Neutrophil (primary cell): ENCODE results near the gene MAPT.

Source experiments
- H3K27ac ChIP-seq: fragments of 200-600 bp; sonication (generic); 2 replicates; pipeline ENCODE4 v1.5.1; 2016; ENCODE audit warnings: mild to moderate bottlenecking, moderate library complexity
- H3K27me3 ChIP-seq: fragments of 200-600 bp; sonication (generic); 2 replicates; pipeline ENCODE4 v1.6.0; 2016; ENCODE audit warnings: mild to moderate bottlenecking
- H3K36me3 ChIP-seq: fragments of 200-600 bp; sonication (generic); 2 replicates; pipeline ENCODE4 v1.5.1; 2017
- H3K4me1 ChIP-seq, 2 experiments: fragments of 200-600 bp in 1 of 2; sonication (generic) in 1 of 2; 1 replicate in 1 of 2; 2 replicates in 1 of 2; pipeline versions ENCODE4 v1.5.1 to v1.6.1; 2013 to 2016; ENCODE audit warnings: low read depth in 1 of 2, low read length in 1 of 2, mild to moderate bottlenecking in 1 of 2, moderate library complexity in 1 of 2; ENCODE audit not compliant: control insufficient read depth in 1 of 2, insufficient read depth in 1 of 2
- H3K4me3 ChIP-seq, 2 experiments: fragments of 200-600 bp in 1 of 2; sonication (generic) in 1 of 2; 1 replicate in 1 of 2; 2 replicates in 1 of 2; pipeline ENCODE4 v1.5.1; 2013 to 2016; ENCODE audit warnings: low read depth in 1 of 2, low read length in 1 of 2, mild to moderate bottlenecking in 1 of 2, moderate library complexity in 1 of 2
- H3K9me3 ChIP-seq: fragments of 200-600 bp; sonication (generic); 2 replicates; pipeline ENCODE4 v1.5.1; 2016
- CTCF ChIP-seq: fragments of 200-600 bp; sonication (generic); IDR thresholded peaks from 2 replicates; pipeline ENCODE4 v1.5.1; 2016; ENCODE audit warnings: antibody characterized with exemption

Gene MAPT

GRCh38 chr17:45847101-45847500, 47.3 kb upstream of the MAPT start:
- H3K4me3 ChIP-seq: no peak overlapping the region
- no peak overlapping the region for H3K27ac ChIP-seq
- no peaks in the 10 kb centered on the region for H3K36me3 ChIP-seq
- no peaks in the 10 kb centered on the region for H3K4me1 ChIP-seq
- no peak for TF ChIP-seq CTCF
- no peaks in the 10 kb centered on the region for H3K9me3 ChIP-seq
- peaks cover 22% of the 10 kb centered on the region for H3K27me3 ChIP-seq

- TF ChIP-seq CTCF: no peak
These were observed 46.6 kb upstream of the MAPT start for GRCh38 chr17:45847747-45848146.

GRCh38 chr17:45848405-45848804, 45.9 kb upstream of the MAPT start:
- Histone ChIP-seq H3K27me3 (peaks cover 33% of the 10 kb centered on the region), H3K27ac (no peak overlapping the region), H3K4me3 (no peak overlapping the region), H3K4me1 (no peaks in the 10 kb centered on the region), H3K9me3 (no peaks in the 10 kb centered on the region), H3K36me3 (no peaks in the 10 kb centered on the region)
- no peak for TF ChIP-seq CTCF

More at GRCh38 chr17:45847747-45848146, 46.6 kb upstream of the MAPT start:
- H3K4me1 ChIP-seq: no peaks in the 10 kb centered on the region
- no peak overlapping the region for H3K27ac ChIP-seq
- H3K27me3 ChIP-seq: peaks cover 29% of the 10 kb centered on the region
- no peaks in the 10 kb centered on the region for H3K9me3 ChIP-seq
- no peak overlapping the region for H3K4me3 ChIP-seq
- H3K36me3 ChIP-seq: no peaks in the 10 kb centered on the region

- Histone ChIP-seq H3K4me3 (no peak overlapping the region), H3K9me3 (no peaks in the 10 kb centered on the region), H3K4me1 (no peaks in the 10 kb centered on the region), H3K27ac (no peak overlapping the region), H3K27me3 (peaks cover 36% of the 10 kb centered on the region), H3K36me3 (no peaks in the 10 kb centered on the region)
- TF ChIP-seq CTCF: no peak
These were observed 45.4 kb upstream of the MAPT start for GRCh38 chr17:45848868-45849535.

- no peaks in the 10 kb centered on the region for H3K9me3 ChIP-seq
- peaks cover 36% of the 10 kb centered on the region for H3K27me3 ChIP-seq
- H3K36me3 ChIP-seq: no peaks in the 10 kb centered on the region
- H3K4me1 ChIP-seq: no peaks in the 10 kb centered on the region
- no peak for TF ChIP-seq CTCF
- H3K4me3 ChIP-seq: no peak overlapping the region
- no peak overlapping the region for H3K27ac ChIP-seq
These were observed 44.8 kb upstream of the MAPT start for GRCh38 chr17:45849536-45849990.
